ENCODE results near the gene PRKCB. TPM values are rescaled to one million over a fixed set of nuclear protein-coding genes. Genes with fewer than 3 reads are reported as not detected.

PRKCB gene
- total and polyA plus RNA-seq, 2 donors (not counting 1 experiment from before 2014, with no cell fraction given) = 0.01 TPM; not detected in 1

- no peaks in the 10 kb centered on the region for H3K79me2 ChIP-seq (ENCODE audit: control insufficient read depth, insufficient read depth, low read length)
- no peak for TF ChIP-seq CTCF (conservative IDR thresholded peaks at IDR 0.05 in 1 of 2, IDR thresholded peaks at IDR 0.05 in 1 of 2; ENCODE audit: low read depth in 1 of 2, low read length in 2 of 2)
- TF ChIP-seq EZH2 (IDR thresholded peaks at IDR 0.05; ENCODE audit: low read length, missing control alignments) = no peak
- no peak overlapping the region for H2AFZ ChIP-seq (ENCODE audit: low read length)
- no peak overlapping the region for H3K4me2 ChIP-seq (ENCODE audit: extremely low read depth, insufficient read depth, low read length)
- H3K27me3 ChIP-seq (ENCODE audit: control insufficient read depth, insufficient read depth, low read length) = no peaks in the 10 kb centered on the region
- H3K27ac ChIP-seq (ENCODE audit: insufficient read depth, low read length) = no peak overlapping the region
- H3K9ac ChIP-seq (ENCODE audit: insufficient read depth, low read length) = no peak overlapping the region
- no peaks in the 10 kb centered on the region for H3K4me1 ChIP-seq (ENCODE audit: control insufficient read depth, extremely low read depth, insufficient read depth, low read length)
- no peak overlapping the region for H3K4me3 ChIP-seq (replicated peaks in 1 of 4; ENCODE audit: control extremely low read depth in 1 of 4, insufficient read depth in 1 of 4, low read depth in 3 of 4, low read length in 4 of 4)
- H4K20me1 ChIP-seq (ENCODE audit: control insufficient read depth, extremely low read depth, insufficient read depth, low read length) = no peaks in the 10 kb centered on the region
- H3K9me3 ChIP-seq (ENCODE audit: control insufficient read depth, insufficient read depth, low read depth, low read length) = no peaks in the 10 kb centered on the region
- no peak for DNase-seq (ENCODE audit: low read depth in 2 of 2)
- no peaks in the 10 kb centered on the region for H3K36me3 ChIP-seq (ENCODE audit: control insufficient read depth, insufficient read depth, low read length)
Measured at GRCh38 chr16:24054741-24055491, 219.1 kb downstream of the PRKCB start.

GRCh38 chr16:24062270-24062817 lies 226.6 kb downstream of the PRKCB start:
- no peak overlapping the region for H3K9ac ChIP-seq (ENCODE audit: insufficient read depth, low read length)
- no peak for DNase-seq (ENCODE audit: low read depth in 2 of 2)

More at GRCh38 chr16:24062270-24062817, 226.6 kb downstream of the PRKCB start:
- Histone ChIP-seq H3K79me2 (ENCODE audit: control insufficient read depth, insufficient read depth, low read length) (no peaks in the 10 kb centered on the region), H4K20me1 (ENCODE audit: control insufficient read depth, extremely low read depth, insufficient read depth, low read length) (no peaks in the 10 kb centered on the region), H3K9me3 (ENCODE audit: control insufficient read depth, insufficient read depth, low read depth, low read length) (no peaks in the 10 kb centered on the region), H3K4me1 (ENCODE audit: control insufficient read depth, extremely low read depth, insufficient read depth, low read length) (no peaks in the 10 kb centered on the region), H3K36me3 (ENCODE audit: control insufficient read depth, insufficient read depth, low read length) (no peaks in the 10 kb centered on the region), H2AFZ (ENCODE audit: low read length) (no peak overlapping the region), H3K4me3 (replicated peaks in 1 of 4; ENCODE audit: control extremely low read depth in 1 of 4, insufficient read depth in 1 of 4, low read depth in 3 of 4, low read length in 4 of 4) (no peak overlapping the region), H3K27ac (ENCODE audit: insufficient read depth, low read length) (no peak overlapping the region), H3K27me3 (ENCODE audit: control insufficient read depth, insufficient read depth, low read length) (no peaks in the 10 kb centered on the region), H3K4me2 (ENCODE audit: extremely low read depth, insufficient read depth, low read length) (no peak overlapping the region)
- no peak for TF ChIP-seq EZH2 (IDR thresholded peaks at IDR 0.05; ENCODE audit: low read length, missing control alignments)
- TF ChIP-seq CTCF (conservative IDR thresholded peaks at IDR 0.05 in 1 of 2, IDR thresholded peaks at IDR 0.05 in 1 of 2; ENCODE audit: low read depth in 1 of 2, low read length in 2 of 2) = no peak
